ENCODE results near the gene EFR3B.

The EFR3B gene

DNA sequence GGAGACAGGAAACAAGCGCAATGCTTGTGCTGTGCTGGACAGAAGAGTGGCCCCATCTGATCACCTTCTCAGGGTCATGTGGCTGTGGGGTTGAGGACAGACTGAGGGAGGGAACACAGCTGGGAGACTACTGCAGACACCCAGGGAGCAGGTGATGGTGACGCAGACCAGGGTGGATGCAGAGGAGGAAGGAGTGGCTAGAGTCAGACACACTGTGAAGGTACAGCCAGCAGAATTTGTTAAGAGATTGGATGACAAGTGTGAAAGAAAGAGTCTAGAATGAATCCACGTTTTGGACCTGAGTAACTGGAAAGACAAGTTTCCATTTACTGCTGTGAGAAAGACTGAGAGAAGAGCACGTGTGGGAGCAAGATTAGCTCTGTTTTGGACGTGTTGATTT lies 142.4 kb downstream of the EFR3B start:
- DNase-seq (ENCODE audit: low read depth, low spot score): no peak

DNA sequence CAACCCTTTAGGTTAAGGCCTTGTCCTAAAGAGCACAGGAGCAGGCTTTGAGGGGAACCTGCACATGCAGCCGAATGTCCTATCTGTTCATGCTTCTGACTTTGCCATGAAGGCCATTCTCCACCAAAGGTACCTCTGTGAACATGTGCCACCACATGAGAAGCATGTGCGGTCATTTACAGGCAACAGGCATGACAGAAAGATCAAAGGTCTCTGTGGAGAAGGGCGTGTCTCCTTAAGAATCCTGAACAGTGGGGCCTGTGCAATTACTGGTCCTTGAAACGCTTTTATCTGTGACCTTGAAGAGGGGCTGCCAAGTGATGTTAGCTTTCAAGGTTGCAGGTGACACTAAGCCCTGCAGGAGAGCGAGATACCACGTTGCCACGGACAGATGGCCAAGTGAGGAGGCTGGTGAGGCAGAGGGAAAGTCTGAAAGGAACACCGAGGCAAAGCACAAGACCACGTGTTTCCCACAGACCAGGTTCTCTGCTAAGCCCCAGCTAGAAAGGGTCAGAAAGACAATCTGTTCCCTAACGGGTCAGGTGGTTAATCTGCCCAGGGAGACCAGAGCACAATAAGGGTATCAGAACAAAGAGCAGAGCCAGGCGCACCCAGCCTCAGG lies 146.0 kb downstream of the EFR3B start:
- DNase-seq (ENCODE audit: low read depth, low spot score): no peak

DNA sequence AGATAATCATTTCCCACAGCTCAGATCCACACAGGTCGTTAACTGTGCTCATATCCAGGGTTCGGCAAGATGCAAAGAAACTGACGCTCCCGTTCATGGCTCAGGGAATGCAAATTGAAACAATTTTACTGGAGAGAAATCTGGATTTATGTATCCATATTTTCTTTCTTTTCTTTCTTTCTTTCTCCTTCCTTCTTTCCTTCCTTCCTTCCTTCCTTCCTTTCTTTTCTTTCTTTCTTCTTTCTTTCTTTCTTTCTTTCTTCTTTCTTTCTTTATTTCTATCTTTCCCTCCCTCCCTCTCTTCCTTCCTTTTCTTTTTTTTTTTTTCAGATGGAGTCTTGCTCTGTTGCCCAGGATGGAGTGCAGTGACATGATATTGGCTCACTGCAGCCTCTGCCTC lies 146.5 kb downstream of the EFR3B start:
- DNase-seq (ENCODE audit: low read depth, low spot score): no peak

DNA sequence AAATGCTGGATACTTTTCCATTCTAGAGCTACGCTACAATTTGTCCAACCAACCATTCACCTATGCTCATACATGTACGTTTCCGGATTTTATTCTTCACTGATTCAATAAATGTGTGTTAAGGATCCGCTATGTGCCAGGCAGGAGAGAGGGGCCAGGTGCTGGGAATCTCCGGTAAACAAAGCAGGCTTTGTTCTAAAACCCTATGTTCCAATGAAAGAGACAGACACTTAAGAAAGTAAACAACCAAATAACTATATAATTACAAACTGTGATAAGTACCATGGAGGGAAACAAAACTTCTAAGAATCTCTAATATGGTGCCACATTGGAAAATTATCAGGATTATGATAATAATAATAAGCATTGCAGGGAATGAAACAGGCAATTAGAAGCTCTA lies 148.7 kb downstream of the EFR3B start:
- DNase-seq (ENCODE audit: low read depth, low spot score): no peak

DNA sequence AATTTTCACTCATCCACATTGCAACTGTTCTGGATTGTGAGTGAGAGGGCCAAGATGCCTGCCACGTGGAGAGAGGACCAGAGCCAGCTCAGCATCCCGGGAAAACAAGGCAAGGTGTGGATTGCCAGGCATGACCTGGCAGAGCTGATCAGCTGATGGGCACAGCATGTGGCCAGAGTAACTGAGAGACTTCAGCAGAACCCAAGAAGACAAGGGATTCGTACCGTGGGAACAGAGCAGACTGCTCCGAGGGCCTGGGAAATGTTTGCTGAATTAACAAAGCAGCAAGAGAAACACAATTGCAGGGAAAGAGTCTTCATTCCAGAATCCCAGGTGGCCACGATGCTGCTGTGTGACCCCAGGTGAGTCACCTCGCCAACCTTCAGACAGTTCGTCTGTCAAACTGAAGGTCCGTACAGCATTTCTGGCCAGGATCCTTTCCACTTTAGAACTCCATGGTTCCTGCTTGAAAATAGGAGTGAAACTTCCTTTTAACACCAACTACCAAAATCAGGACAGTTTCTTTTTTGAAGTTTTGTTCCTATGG lies 152.8 kb downstream of the EFR3B start:
- DNase-seq (ENCODE audit: low read depth, low spot score): peak; percentile 10

DNA sequence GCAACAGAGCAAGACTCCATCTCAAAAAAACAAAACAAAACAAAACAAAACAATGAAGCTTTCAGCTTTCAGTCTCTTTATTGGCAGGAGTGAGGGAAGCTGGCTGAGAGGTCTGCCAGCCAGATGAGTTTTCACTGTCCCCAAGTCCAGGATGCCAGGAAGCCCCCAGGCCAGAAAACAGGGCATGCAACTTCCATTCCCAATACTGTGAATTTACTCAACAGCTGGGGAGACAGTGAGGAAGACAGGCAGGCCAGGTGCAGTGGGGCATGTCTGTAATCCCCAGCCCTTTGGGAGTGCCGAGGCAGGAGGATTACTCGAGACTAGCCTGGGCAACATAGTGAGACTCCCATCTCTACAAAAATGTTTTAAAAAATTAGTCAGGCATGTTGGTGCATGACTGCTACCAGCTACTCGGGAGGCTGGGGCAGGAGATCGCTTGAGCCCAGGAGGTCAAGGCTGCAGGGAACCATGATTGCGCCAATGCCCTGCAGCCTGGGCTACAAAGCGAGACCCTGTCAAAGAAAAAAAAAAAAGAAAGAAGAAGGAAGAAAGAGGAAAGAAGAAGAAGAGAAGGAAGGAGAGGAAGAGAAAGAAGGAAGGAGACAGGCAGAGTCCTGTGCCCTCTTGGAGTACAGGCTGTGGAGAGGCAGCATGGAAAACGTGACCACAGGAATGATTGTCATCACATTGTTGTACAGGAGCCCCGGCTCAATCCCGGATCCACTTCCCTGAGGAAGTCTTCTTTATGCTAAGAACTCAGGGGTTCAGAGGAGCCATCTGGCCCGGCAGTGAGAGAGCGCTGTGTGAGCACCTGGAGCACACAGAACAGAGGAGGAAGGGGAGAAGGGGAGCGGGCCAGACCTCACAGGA lies 155.7 kb downstream of the EFR3B start:
- peak; percentile 64 for DNase-seq (ENCODE audit: low read depth, low spot score)

DNA sequence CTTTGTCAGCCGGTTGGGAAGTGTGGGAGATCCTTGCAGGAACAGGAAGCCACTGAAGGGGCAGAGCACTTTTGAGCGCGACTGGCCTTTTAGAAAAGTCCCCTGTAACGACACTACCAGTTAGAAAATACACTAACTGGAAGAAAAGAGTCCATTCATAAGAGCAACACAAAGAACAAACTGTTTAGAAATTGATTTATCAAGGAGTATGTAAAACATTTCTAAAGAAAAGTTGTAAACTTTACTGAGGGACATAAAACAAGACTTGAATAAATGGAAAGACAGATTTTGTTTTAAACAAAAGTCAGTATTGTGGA lies 156.3 kb downstream of the EFR3B start:
- no peak for DNase-seq (ENCODE audit: low read depth, low spot score)

DNA sequence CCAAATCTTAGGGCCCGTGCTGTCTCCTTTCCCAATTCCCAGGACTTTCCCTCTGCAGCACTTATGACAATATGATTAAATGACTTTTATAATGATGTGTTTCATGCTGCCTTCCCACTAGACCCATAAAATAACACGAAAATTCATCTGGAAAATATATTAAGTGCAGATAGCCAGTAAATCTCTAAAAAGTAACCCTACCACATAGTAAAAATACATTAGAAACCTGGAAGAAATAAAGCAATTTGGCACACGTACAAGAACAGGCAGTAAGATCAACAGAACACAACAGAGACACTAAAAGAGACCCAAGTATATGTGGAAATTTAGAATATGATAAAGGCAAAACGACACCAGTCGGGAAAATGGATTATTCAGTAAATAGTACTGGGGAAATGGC lies 156.7 kb downstream of the EFR3B start:
- DNase-seq (ENCODE audit: low read depth, low spot score): no peak

DNA sequence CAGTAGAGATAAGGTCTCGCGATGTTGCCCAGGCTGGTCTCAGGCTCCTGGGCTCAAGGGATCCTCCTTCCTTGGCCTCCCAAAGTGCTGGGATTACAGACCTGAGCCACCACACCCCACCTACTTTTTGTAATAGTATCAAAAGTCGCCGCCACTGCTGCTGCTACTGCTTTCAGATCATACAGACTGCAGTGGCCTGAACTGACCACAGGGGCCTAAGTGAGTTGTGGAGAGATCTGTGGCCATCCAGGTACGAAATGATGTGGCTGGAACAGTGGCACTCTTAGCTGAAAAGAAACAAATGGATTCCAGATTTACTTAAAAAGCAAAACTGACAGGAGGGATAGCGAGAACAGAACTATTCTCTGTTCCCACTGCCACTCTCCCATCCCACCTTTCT lies 159.4 kb downstream of the EFR3B start:
- peak; percentile 16 for DNase-seq (ENCODE audit: low read depth, low spot score)

DNA sequence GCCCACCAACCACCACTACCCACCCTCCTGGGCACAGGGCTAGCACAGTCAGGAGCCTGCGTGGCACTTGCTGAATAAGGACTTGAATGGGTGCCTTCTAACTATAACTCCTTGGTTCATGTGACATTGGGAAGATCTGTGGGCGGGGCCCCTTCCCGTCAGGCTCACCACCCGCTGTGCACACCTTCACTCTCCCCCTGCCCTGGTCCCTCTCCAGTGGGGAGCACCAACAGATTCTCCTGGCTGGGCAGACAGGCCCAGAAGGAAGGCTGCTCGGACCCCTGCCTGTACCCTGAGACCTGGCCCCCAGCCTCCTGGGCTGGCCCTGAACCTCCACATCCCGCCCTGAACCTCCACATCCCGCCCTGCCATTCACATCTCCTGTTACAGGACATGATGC lies 159.9 kb downstream of the EFR3B start:
- no peak for DNase-seq (ENCODE audit: low read depth, low spot score)

DNA sequence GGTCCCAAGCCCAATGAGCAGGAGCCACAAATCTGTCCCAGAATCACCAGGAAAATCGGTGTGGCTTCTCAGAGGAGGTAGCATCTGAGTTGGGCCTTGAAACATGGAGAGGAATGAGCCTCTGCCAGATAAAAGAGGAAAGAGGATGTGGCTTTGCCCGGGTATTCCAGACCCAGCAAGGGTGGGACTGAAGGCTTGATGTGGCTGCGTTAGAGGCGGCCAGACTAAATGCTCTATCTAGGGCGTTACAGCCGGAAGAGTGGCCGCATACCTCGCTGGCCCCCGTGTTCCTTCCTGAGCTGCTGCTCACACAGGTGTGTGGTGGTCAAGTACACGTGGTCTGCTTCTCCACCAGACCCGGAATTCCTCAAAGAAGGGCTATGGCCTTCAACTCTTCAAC lies 160.4 kb downstream of the EFR3B start:
- no peak for DNase-seq (ENCODE audit: low read depth, low spot score)

DNA sequence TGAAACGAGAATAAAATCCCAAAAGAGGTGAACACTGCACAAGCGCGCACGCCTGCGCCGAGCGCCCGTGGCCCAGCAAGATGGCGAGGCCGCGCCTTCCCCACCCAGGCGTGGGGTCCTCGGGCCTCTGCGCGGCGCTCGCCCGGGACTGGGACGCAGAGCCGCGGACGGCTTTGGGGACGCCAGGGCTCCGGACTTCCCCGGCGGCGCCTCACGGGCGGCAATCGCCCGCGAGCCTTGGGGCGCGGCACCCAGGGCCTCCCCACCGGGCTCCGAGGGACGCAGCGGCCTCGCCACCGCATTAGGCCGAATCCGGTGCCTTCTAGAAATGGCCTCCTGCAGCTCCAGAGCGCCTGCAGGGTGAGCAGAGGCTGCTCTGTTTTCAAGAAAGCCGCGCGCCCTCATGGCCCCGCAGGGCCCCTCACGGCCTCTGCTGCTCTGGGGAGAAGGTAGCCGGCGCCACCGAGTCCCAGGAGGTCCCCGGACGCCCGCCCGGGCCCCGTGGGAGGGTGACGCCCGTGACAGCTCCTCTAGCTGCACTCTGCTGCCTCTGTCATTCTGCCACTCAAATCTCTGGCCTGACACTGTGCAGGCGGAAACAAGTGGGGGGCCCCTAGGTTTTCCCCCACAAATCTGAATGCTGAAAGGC lies 162.4 kb downstream of the EFR3B start:
- DNase-seq (ENCODE audit: low read depth, low spot score): peak; percentile 37

DNA sequence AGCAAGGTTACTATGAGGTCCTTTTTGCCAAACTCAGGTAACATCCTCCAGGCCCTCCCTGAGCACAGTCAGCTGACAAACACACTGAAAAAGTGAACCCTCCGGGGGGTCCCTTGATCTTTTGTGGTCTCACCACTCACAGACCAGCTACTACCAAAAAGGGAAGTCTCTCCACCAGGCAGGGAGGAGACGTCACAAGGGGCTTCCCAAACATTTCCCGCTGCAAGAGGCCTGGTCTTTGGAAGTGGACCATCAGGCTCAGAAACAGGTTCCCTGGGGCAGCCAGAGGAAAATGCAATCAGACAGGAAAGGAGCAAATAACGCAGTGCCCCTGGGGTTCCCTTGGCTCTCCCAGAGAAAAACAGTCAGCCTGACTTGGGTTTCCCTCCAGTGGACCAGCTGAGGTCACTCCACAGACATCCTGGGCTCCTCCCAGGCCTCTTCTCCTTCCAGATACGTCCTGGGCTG lies 165.2 kb downstream of the EFR3B start:
- no peak for DNase-seq (ENCODE audit: low read depth, low spot score)
